ENCODE results near the gene AGAP3.
"Not testable (repeated sequence)": the region's sequence is repeated elsewhere in the genome, so short reads cannot be mapped to it uniquely, and the experiment has no call there.

AGAP3 gene

DNA sequence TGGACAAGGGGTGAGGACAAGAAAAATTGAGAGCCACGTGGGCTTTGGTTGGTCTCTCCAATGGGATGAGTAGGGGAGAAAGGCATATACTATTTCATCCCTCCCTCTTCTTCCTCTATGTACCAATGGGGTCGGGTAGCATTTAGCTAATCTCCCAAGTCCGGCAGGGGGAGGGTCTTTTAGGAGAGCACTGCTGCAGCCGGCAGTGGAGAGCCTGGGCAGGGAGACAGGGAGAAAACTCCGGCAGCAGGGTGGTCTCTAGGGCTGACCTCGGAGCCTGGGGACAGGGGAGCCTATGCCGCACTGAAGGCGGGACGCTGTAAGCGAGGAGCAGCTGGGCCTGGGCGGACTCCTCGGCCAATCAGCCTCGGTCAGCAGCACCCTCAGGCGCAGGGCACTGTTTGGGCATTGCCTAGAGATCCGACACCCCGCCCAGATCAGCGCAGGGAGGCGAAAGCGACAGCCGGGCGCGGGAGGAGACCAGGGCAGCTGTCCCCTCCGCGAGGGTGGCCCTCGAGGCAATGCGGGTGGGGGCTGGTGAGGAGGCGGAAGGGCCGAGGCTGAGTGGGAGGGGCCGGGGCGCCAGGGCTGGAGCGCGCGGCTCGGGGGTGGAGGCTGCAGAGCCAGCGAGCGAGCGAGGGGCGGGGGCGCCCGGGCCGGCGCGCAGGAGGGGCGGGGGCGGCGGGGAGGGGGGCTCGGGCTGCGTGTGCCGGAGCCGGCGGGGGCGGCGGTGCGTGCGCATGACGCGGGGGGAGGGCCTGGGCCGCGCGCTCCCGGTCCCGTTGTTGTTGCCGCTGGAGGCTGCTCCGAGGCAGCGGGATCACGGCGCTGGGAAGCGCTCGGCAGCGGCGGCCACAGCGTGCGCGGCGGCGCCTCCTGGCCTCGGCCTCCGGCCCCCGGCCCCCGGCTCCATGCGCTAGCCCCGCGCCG, at the start of gene AGAP3:
Gene AGAP3 (plus strand): TSS at position 785 of the 930 bp plus-strand sequence. CDS start 267 bp downstream, outside the sequence.
- DNase-seq (ENCODE audit: low read depth): peak; percentile 35

DNA sequence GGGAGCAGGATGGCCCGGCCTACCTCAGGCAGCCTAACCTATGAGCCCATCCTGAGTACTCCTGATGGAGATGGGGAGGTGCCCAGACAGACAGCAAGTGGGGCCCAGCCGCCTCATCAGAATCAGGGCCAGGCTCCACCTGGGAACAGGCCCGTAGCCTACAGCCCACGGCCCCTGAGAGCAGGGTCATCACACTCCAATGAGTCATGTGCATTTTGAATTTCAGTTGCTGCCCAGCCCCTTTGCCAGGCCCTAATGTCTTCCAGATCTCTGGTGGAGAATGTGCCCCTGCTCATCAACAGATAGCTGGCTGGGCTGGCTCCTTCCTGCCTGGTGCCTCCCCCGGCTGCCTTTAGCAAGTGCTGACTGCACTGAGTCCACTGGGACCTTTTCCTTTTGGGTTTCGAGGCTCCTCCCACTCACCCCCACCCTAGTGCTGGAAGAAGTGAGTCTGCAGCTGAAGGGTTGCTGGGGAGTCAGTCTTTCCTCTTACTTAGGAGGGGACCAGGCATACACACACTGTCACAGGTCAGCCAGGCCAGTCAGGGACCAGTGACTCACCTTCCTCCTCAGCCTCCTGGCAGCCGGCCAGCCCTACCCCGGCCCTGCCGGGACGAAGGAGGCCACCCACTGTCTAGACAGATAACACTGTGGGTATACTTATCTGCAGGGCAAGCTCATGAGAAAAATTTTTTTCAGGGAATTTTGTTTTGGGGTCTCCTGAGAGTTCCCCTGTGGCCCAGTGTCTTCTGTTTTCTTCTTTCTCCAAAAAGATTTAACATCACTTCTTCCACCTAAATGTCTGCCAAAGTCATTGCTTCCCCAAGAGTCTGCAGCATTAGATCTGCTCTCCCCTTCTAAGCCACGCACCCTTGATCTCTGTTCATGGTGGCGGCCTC, 47.1 kb upstream of the AGAP3 start:
- peak; percentile 78 for DNase-seq (ENCODE audit: low read depth)

DNA sequence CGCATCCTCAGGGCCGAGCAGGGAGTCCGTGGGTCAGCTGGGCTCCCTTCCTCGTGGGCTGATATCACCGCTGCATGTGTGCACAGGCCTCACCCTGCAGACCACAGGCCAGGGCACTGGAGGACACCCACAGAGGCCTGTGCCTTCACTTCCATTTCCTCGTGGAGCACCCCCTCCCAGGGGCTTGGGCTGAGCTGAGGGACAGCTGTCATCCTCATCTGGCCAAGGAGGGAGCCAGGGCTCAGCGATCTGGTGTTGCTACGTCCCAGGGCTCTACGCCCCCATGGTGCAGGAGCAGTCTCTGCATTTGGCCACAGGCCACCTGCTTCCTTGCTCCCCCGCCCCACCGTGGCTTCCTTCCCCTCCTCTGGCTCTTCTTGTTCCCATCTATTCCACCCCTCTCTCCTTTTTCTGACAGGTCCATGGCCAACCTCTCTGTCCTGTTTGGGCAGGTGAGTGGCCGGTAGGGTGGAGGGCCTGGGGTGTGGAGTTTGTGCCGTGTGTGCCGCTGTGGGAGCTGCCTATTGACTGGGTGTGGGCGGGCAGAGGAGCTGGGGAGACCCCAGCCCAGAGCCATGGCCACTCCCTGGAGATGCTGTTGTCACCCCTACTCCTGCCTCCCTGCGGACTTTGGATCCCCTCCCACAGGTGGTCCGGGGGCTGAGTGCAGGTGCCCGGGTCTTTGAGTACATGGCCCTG, 46.3 kb upstream of the AGAP3 start:
- DNase-seq (ENCODE audit: low read depth): no peak

DNA sequence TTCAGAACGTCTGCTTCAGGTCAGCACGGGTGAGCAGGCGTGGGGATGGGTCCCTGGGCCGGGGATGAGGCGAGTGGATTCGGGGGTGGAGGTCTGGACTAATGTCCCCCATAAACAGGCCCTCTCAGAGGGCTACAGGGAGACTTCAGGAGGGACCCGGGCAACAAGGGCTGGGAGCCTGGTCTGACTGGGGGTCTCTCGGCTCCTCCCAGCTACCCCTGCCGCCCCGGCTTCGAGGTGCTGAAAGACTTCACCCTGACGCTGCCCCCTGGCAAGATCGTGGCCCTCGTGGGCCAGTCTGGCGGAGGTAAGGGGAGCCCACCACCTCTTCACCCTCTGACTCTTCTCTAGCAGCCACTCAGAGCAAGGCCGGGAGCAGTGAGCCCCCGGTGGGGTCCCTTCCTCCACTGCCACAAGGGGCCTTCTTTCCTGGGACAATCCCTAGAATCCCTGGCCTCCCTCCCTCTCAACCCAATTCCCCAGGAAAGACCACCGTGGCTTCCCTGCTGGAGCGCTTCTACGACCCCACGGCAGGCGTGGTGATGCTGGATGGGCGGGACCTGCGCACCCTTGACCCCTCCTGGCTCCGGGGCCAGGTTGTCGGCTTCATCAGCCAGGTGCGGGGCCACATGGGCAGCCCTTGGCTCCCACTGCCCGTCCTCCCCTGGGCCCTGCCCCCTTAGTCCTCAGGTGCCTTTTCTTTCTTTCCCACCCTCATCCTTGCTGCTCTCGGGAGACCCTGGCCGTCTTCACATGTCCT, 45.5 kb upstream of the AGAP3 start:
- DNase-seq (ENCODE audit: low read depth): no peak

DNA sequence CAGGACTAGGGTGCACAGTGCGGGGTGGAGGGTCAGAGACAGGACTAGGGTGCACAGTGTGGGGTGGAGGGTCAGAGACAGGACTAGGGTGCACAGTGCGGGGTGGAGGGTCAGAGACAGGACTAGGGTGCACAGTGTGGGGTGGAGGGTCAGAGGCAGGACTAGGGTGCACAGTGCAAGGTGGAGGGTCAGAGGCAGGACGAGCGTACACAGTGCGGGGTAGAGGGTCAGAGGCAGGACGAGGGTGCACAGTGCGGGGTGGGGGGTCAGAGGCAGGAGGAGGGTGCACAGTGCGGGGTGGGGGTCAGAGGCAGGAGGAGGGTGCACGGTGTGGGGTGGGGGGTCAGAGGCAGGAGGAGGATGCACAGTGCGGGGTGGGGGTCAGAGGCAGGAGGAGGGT, 42.8 kb upstream of the AGAP3 start:
- DNase-seq (ENCODE audit: low read depth): not testable (repeated sequence)

DNA sequence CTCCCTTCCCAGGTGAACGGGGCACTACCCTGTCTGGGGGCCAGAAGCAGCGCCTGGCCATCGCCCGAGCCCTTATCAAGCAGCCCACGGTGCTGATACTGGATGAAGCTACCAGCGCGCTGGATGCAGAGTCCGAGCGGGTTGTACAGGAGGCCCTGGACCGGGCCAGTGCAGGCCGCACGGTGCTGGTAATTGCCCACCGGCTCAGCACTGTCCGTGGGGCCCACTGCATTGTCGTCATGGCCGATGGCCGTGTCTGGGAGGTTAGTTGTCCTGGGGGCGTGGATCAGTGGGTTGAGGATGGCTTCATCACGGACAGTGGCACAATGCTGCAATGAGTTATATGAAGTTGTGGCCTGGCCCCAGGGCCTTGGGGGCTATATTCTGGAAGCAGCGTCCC, 42.3 kb upstream of the AGAP3 start:
- DNase-seq (ENCODE audit: low read depth): no peak

DNA sequence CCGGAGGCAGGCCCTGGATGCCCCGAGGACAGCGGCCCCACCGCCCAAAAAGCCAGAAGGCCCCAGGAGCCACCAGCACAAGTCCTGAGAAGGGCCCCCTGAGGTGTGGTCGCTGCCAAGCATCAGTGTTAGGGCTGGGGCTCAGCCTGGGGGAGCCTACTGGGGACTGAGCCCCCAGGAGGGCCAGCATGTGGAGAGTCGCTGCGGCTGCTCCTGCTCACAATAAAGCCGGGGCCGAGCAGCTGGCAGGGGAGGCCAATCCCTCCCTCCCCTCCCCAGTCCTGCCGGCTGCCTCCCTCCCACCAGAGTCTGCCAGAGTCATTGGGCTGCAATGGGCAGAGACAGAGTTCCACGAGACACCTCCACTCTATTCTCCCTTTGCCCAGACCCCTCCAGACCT, 41.0 kb upstream of the AGAP3 start:
- no peak for DNase-seq (ENCODE audit: low read depth)

DNA sequence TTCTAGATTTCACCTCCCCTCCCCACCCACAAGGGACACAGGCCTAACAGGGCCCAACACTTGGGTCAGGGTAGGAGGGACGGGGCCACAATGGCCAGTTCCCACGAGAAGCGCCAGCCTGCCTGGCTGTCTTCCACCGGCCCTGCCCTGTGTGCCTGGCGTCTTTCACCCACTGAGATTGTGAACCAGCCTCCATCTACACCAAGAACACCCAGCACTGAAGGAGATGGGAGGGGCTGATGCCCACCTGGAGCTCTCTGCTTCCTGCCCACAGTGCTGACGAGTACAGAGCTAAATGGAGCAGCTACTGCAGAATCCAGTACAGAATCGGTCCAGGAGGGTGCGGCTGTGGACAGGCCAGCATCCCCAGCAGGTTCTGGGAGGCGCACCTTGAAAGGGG, 40.3 kb upstream of the AGAP3 start:
- no peak for DNase-seq (ENCODE audit: low read depth)

DNA sequence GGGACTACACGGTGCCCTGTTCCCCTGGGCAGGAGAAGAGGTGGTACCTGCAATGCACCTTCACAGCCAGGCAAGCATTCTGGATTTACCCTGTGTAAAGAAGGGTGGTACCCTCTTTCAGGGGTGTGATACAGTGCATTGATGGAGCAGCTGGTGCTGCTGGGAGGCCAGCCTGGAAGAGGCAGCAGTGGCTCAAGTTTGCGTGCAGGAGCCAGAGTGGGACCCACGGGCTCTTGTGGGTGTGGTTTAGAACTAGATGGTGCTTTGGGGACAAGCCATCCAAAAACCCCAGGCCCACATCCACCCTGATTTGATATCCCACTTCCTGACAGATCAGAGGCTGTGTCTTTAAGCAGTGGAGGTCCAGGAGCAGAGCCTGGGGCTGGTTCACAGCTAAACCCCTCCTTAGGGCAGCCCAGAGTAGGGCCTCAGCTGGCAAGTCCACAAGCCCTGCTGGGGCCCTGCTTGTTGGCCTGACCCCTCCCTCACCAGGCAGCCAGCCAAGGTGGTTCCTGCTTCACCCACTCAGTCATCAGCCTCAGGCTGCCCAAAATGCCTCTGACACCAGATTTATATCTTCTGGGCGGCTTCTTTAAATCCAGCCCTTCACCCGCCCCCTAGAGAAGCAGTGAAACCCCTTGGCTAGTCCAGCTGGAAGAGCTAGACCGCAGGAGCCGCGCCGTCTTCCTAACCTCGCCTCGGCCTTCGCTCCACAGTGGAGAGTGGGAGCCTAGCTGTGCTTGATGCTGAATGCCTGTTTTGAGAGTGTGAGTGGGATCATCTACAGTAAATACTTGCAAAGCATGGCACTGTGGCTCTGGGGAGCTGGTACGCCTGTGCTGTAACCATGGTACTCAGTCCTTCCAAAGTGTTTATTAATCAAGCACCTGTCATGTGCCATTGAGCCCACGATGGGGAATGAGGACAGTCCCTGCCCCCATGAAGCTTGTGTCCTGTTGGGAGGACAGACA, 39.4 kb upstream of the AGAP3 start:
- DNase-seq (ENCODE audit: low read depth): no peak

DNA sequence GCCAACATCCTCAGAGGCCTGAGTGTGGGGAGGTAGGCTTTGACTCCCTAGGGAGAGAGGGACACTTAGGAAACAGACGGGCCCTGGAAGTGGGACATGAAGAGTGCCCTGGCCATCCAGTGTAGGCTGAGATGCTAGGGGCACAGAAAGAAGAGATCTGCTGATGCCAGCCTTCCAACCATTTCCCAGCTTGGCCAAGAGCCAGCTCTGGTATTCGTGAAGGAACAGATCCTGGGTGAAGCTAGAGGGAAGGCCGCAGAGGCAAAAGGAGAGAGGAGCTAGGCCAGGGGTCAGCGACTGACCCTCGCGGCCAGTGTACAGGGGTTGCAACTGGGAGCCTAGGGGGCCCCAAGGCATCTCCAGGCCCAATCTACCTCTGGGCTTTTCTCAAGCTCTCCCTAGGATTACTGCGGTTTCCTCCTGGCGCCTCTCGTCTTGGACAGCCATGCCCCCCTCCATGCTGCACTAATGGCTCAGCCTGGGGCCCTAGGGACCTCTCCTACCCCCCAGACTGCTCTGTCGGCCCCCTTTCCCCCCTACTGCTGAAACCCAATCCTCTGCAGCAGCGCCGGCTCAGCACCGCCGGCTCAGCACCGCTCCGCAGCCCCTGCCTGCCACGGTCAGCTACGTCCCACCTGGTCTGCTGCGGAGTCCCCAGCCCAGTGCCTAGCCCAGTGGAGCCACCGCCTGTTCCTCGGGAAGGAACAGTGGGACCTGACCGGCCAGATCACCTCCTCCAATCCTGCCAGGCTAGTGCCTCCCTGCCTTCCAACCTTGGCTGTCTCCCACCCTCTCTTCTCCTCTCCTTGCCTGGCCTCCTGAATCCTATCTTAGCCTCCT, 38.1 kb upstream of the AGAP3 start, which contains the start of gene ASIC3:
Gene ASIC3 (plus strand): TSS at position 556 of the 840 bp plus-strand sequence. CDS start 355 bp downstream, outside the sequence.
- no peak for DNase-seq (ENCODE audit: low read depth)

DNA sequence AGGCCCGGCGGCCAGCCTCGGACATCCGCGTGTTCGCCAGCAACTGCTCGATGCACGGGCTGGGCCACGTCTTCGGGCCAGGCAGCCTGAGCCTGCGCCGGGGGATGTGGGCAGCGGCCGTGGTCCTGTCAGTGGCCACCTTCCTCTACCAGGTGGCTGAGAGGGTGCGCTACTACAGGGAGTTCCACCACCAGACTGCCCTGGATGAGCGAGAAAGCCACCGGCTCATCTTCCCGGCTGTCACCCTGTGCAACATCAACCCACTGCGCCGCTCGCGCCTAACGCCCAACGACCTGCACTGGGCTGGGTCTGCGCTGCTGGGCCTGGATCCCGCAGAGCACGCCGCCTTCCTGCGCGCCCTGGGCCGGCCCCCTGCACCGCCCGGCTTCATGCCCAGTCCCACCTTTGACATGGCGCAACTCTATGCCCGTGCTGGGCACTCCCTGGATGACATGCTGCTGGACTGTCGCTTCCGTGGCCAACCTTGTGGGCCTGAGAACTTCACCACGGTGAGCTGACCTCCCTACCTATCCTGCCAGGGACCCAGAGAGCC, 37.3 kb upstream of the AGAP3 start:
- no peak for DNase-seq (ENCODE audit: low read depth)

DNA sequence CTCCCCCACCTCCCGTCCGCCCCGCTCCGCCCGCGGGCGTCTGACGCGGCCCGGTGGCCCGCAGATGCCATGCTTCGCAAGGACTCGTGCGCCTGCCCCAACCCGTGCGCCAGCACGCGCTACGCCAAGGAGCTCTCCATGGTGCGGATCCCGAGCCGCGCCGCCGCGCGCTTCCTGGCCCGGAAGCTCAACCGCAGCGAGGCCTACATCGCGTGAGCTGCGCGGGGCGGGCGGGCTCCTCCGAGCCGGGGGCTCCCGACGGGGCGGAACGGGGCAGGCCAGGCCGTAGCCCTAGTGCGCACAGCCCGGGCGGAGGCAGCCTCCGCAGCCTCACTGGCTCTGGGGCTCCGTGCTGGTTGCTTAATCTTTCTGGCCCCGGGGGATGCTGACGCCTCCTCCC, 35.2 kb upstream of the AGAP3 start:
- peak; percentile 45 for DNase-seq (ENCODE audit: low read depth)

DNA sequence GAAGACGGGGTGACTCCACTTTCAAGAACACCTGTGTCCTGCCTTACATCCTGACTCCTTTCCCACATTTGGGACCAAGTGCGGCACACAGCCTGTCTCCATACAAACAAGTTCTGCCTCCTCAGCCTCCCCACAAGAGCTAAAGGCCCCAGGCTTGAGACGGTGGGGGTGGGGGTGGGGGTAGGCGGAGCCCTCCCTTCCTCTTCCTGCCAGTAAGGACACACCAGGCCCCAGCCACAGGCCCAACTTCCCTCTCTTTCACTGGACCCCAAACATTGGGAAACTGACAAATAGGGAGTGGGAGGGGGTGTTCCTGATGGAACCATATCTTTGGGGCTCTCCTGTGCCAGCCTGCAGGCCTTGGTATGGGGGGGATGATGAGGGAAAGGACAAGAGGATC, 33.2 kb upstream of the AGAP3 start:
- no peak for DNase-seq (ENCODE audit: low read depth)

DNA sequence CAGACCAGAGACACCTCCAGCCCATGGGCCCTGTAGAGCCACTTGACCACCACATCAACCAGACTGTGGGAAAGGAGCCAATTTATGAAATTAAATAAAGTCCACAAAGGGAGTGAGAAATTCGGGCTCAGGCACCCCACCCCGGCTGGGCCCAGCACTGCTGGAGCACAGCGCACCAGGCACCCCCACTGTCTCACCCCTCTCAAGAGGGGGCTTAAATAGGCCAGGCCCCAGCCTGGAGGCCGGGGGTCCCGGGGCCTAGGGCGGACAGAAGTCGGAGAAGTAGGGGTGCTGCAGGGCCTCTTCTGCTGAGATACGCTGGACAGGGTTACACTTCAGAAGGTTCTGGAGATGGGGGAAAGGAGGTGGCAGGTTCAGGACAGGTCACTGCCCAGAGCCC, 32.5 kb upstream of the AGAP3 start:
- no peak for DNase-seq (ENCODE audit: low read depth)

DNA sequence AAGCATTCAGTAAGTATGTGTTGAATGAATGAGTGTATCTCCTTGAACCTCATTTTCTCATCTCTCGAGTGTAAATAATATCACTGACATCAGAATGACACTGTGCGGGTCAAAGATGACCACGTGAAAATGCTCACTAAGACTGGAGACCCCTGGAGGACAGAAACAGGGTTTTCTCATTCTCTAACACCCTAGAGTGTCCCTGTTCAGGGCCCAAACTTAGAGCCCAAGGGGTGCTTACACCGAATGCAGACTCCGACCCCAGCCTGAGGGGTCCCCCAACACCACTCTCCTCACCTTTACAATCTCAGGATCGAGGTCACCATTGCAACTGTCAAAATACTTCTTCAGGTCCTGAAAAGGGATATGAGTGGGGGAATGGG, 30.0 kb upstream of the AGAP3 start:
- no peak for DNase-seq (ENCODE audit: low read depth)

DNA sequence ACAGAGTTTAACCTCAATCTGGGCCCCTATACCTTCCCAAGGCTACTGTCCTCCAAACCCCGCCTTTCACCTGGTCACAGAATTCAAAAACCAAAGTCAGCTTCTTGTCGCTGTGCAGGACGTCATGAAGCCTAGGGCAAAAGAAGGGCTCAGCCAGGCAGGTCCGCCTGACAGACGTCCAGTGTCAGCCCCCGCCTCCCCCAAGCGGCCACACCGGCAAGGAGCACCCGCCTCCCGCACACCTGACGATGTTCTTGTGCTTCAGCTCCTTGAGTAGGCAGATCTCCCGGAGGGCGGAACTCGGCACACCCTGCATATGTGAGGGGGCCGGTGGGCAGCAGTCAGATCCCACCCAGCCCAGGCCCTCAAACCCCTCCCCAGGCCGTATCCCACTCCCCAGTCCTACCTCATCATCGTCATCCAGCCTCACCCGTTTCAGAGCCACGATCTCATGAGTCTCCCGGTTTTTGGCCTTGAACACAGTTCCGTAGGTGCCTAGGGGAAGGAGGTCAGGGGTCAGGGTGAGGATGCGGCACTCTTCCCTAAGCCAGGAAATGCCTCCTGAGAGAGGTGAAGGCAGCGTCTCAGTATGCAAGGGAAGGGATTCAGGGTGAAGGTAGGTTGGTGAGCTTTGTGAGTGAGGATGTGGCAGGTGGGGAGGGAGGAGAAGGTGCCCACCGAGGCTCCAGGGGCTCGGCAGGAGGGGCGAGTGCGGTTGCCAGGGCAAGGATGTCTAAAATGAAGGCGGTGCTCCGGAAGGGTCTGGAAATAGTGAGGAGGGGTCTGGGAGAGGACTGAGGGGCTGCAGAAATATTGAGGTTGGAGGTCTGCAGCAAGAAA, 29.4 kb upstream of the AGAP3 start:
- DNase-seq (ENCODE audit: low read depth): no peak

DNA sequence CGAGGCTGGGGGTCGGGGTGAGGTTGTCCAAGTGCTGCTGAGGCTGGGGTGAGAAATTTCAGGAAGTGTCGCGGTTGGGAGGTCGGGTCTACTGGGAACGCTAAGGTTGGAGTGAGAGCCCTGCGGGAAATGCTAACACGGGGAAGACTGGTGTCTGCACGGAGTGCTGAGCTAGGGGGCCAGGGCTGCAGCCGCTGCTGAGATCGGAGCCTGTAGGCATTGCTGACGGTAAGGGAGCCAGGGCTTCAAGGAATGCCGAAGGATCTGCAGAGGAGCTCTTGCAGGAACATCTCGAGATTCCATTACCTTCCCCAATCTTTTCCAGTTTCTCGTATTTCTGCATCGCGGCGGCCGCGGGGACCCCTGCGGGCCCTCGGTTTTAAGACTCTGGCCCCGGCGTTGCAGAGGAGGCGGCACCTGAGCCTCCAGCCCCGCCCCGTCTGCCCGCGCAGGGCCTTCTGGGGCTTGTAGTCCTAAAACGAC, 28.7 kb upstream of the AGAP3 start, which contains the start of gene CDK5:
Gene CDK5 (minus strand): TSS at position 392 of the 483 bp plus-strand sequence. CDS start 49 bp downstream, at position 343.
- DNase-seq (ENCODE audit: low read depth): no peak

All from activated T-cell treated with anti-CD3 and anti-CD28 coated beads for 48 hours (primary cell).